Measurements from ENCODE around the gene ANKH.
"Not testable (repeated sequence)": the region's sequence is repeated elsewhere in the genome, so short reads cannot be mapped to it uniquely, and the experiment has no call there.

The ANKH gene

GRCh38 chr5:14853685-14854084 is 17.9 kb downstream of the ANKH start:
- peak; percentile 52 for DNase-seq

GRCh38 chr5:14852779-14853178 is 18.8 kb downstream of the ANKH start:
- DNase-seq: no peak

- DNase-seq: peak; percentile 27
Measured at GRCh38 chr5:14851999-14852526, 19.5 kb downstream of the ANKH start.

- DNase-seq: no peak
Measured at GRCh38 chr5:14851597-14851996, 20.0 kb downstream of the ANKH start.

- DNase-seq: no peak
Measured at GRCh38 chr5:14851050-14851419, 20.5 kb downstream of the ANKH start.

- no peak for DNase-seq
Measured at GRCh38 chr5:14850419-14851049, 21.0 kb downstream of the ANKH start.

GRCh38 chr5:14849516-14850294 is 21.9 kb downstream of the ANKH start:
- no peak for DNase-seq

GRCh38 chr5:14848942-14849341 is 22.6 kb downstream of the ANKH start:
- not testable (repeated sequence) for DNase-seq

GRCh38 chr5:14848385-14848784 is 23.2 kb downstream of the ANKH start:
- no peak for DNase-seq

- DNase-seq: no peak
Measured at GRCh38 chr5:14847471-14847870, 24.1 kb downstream of the ANKH start.

- DNase-seq: no peak
Measured at GRCh38 chr5:14842117-14842516, 29.5 kb downstream of the ANKH start.

GRCh38 chr5:14840624-14841023 is 31.0 kb downstream of the ANKH start:
- no peak for DNase-seq

GRCh38 chr5:14838396-14839319 is 32.9 kb downstream of the ANKH start:
- no peak for DNase-seq

- DNase-seq: not testable (repeated sequence)
Measured at GRCh38 chr5:14837423-14838122, 34.0 kb downstream of the ANKH start.

- DNase-seq: no peak
Measured at GRCh38 chr5:14834584-14835550, 36.7 kb downstream of the ANKH start.

- no peak for DNase-seq
Measured at GRCh38 chr5:14834062-14834461, 37.5 kb downstream of the ANKH start.

GRCh38 chr5:14831006-14831338 is 40.6 kb downstream of the ANKH start:
- DNase-seq: no peak

- DNase-seq: no peak
Measured at GRCh38 chr5:14830210-14831005, 41.2 kb downstream of the ANKH start.

GRCh38 chr5:14829396-14829795 is 42.2 kb downstream of the ANKH start:
- no peak for DNase-seq

GRCh38 chr5:14826714-14827113 is 44.9 kb downstream of the ANKH start:
- no peak for DNase-seq

GRCh38 chr5:14825977-14826376 is 45.6 kb downstream of the ANKH start:
- no peak for DNase-seq

Measured in NCI-H2171 (cell line).